Uterus (tissue), 2 donors: ENCODE data around the gene GPSM1.

Source experiments
- CTCF ChIP-seq, 4 experiments: fragments of 200-600 bp in 2 of 4; fragments of 450-650 bp in 2 of 4; sonication (generic) in 2 of 4; IDR thresholded peaks; one replicate each; pipeline ENCODE4 v1.5.1; 2016 to 2019; ENCODE audit warnings: antibody characterized with exemption in 4 of 4, mild to moderate bottlenecking in 2 of 4, moderate library complexity in 1 of 4
- POLR2A ChIP-seq, 2 donors: fragments of 450-650 bp; IDR thresholded peaks; one replicate each; pipeline ENCODE4 v1.6.1; 2016; ENCODE audit warnings: antibody characterized with exemption in 2 of 2, mild to moderate bottlenecking in 1 of 2, moderate library complexity in 1 of 2

- TF ChIP-seq CTCF (IDR thresholded peaks at IDR 0.05) (no peak), POLR2A (IDR thresholded peaks at IDR 0.05) (no peak)
Observed at GRCh38 chr9:136328622-136329041, 1.3 kb downstream of the GPSM1 start.
